Psoas muscle (tissue), 8 donors: Measurements from ENCODE around the gene ATRAID. TPM values are rescaled to one million over a fixed set of nuclear protein-coding genes. Genes with fewer than 3 reads are reported as not detected.

Experiments
- ATAC-seq, 4 donors: fragments of 200-7000 bp; cut with Tn5 transposase; one replicate each; pipeline ENCODE4 v1.9.1; 2020; ENCODE audit warnings: moderate library complexity in 3 of 4, mild to moderate bottlenecking in 2 of 4
- DNase-seq, 2 donors: peaks; one replicate each; pipeline ENCODE4 v3.0.0-alpha.2; 2020
- H3K27ac ChIP-seq: fragments of 200-600 bp; one replicate; pipeline ENCODE4 v1.8.0; 2022
- H3K27me3 ChIP-seq, 3 donors: fragments of 200-600 bp in 1 of 3; one replicate each; pipeline versions ENCODE4 v1.6.1 to v1.8.0; 2013 to 2022; ENCODE audit warnings: low read length in 2 of 3, mild to moderate bottlenecking in 2 of 3, moderate library complexity in 1 of 3; ENCODE audit not compliant: insufficient read depth in 3 of 3
- H3K36me3 ChIP-seq, 2 donors: fragments of 200-600 bp in 1 of 2; one replicate each; pipeline versions ENCODE4 v1.6.1 to v1.8.0; 2013 to 2022; ENCODE audit warnings: low read depth in 1 of 2, mild to moderate bottlenecking in 1 of 2, moderate library complexity in 1 of 2; ENCODE audit not compliant: insufficient read depth in 1 of 2
- H3K4me1 ChIP-seq: fragments of 200-600 bp; one replicate; pipeline ENCODE4 v1.8.0; 2022
- H3K4me3 ChIP-seq: fragments of 200-600 bp; one replicate; pipeline ENCODE4 v1.8.0; 2022; ENCODE audit warnings: mild to moderate bottlenecking
- H3K9me3 ChIP-seq: fragments of 200-600 bp; one replicate; pipeline ENCODE4 v1.8.0; 2022
- CTCF ChIP-seq: fragments of 200-600 bp; IDR thresholded peaks from one replicate; pipeline ENCODE4 v1.8.0; 2022; ENCODE audit warnings: antibody characterized with exemption
- WGBS, 3 donors: extraction: QIAGEN DNeasy Blood & Tissue Kit; methylation state at CpG; one replicate each; pipeline versions ENCODE4 v1.1.6 to v1.1.7; 2013; 5-methylcytosine and 5-hydroxymethylcytosine counted together
- intact Hi-C, 2 donors: fragments of 100-400 bp; cut with DNase I; formaldehyde crosslinking; loops; one replicate each; pipeline versions ENCODE4 v1.11.0 to v1.14.2; 2022
- polyA plus RNA-seq, 3 donors: library from polyadenylated mRNA; stranded (reverse); fragments of 200-250 nt; gene quantifications; one replicate each; pipeline ENCODE4 v1.2.3, GENCODE V29; 2013
- total RNA-seq, 4 donors: library from RNA; stranded (reverse); fragmentation: NEBNext Ultra II Directional in 2 of 4; extraction: Animal tissue kit (Norgen Biotek cat#: 25700) in 2 of 4; gene quantifications; one replicate each; pipeline versions ENCODE4 v1.2.1 to v1.2.4, GENCODE V29; 2021 to 2023
- donor health status: healthy with polysubstance abuse.
- donor health status: DM: no; HTN: no; CAD: no; lungs with moderate emphysema.
- donor health status: Bipolar disorder and iron deficiency.
- donor health status: healthy.
- donor health status: DM: yes; HTN: yes; CAD: no.
- donor health status: DM: no; HTN: no; CAD: no.
- donor health status: DM: no; HTN: no; CAD: no.
- donor health status: DM: yes; HTN: yes; CAD: no.

The ATRAID gene
- total and polyA plus RNA-seq, 7 donors, result 87.1 to 188 (median 101) TPM

- Histone ChIP-seq H3K27ac (no peak overlapping the region), H3K27me3 (peaks cover 0 to 81% (median 42%) of the 10 kb centered on the region in 3 donors), H3K9me3 (no peaks in the 10 kb centered on the region), H3K4me3 (no peak overlapping the region), H3K36me3 (no peaks in the 10 kb centered on the region), H3K4me1 (peaks cover 28% of the 10 kb centered on the region)
- ATAC-seq (no peak), DNase-seq (no peak)
- 45 to 61% (median 60%) methylated on average over 11 of the region's 11 CpGs for WGBS, 3 donors
- intact Hi-C loops, result no loop called here
- TF ChIP-seq CTCF, result no peak
These were observed 49.5 kb downstream of the ATRAID start for GRCh38 chr2:27261241-27261925.

GRCh38 chr2:27261926-27262298 lies 50.1 kb downstream of the ATRAID start:
- Histone ChIP-seq H3K9me3 (no peaks in the 10 kb centered on the region), H3K4me1 (peaks cover 28% of the 10 kb centered on the region), H3K27me3 (peaks cover 0 to 84% (median 40%) of the 10 kb centered on the region in 3 donors), H3K4me3 (peak overlapping the region; percentile 71), H3K36me3 (no peaks in the 10 kb centered on the region), H3K27ac (no peak overlapping the region)
- no peak for ATAC-seq
- WGBS, 3 donors, result 5 to 11% (median 7%) methylated on average over 14 to 40 of the region's 40 CpGs
- TF ChIP-seq CTCF, result no peak
- intact Hi-C loops, result no loop called here
- DNase-seq, result no peak

- DNase-seq (peak; percentile 68 to 78), ATAC-seq (peak; percentile 58 to 79 (median 67))
- Histone ChIP-seq H3K36me3 (no peaks in the 10 kb centered on the region), H3K27me3 (peaks cover 0 to 87% (median 40%) of the 10 kb centered on the region in 3 donors), H3K4me3 (peak within 1 kb of the TSS; percentile 71), H3K27ac (no peak within 1 kb of the TSS), H3K4me1 (peaks cover 28% of the 10 kb centered on the region), H3K9me3 (no peaks in the 10 kb centered on the region)
- 1% methylated on average over 47 to 95 of the region's 96 CpGs for WGBS, 3 donors
- TF ChIP-seq CTCF, result no peak
- intact Hi-C loops, result no loop called here
These were observed 50.8 kb downstream of the ATRAID start, which contains the start of gene SLC30A3 for GRCh38 chr2:27262379-27263286. Gene SLC30A3, minus strand, starts transcription at chr2:27263047. Its CDS starts 141 bp downstream, at chr2:27262906.

- intact Hi-C loops, result no loop called here
- WGBS, 3 donors, result 2% methylated on average over 46 of the region's 46 CpGs
These were observed 51.7 kb downstream of the ATRAID start for GRCh38 chr2:27263287-27264252.

More at GRCh38 chr2:27263287-27264252, 51.7 kb downstream of the ATRAID start:
- Histone ChIP-seq H3K4me1 (peaks cover 28% of the 10 kb centered on the region), H3K27ac (no peak overlapping the region), H3K27me3 (peaks cover 0 to 86% (median 40%) of the 10 kb centered on the region in 3 donors), H3K4me3 (peak overlapping the region; percentile 71), H3K9me3 (no peaks in the 10 kb centered on the region), H3K36me3 (no peaks in the 10 kb centered on the region)
- peak in 1 of 4 donors; percentile 4 for ATAC-seq
- TF ChIP-seq CTCF, result no peak
- DNase-seq, result no peak
